ENCODE data around the gene CRTC1. TPM values are rescaled to one million over a fixed set of nuclear protein-coding genes. Genes with fewer than 3 reads are reported as not detected.

The CRTC1 gene
- total and polyA plus RNA-seq, 2 of the 13 experiments (the other 11 are each of a cell fraction or from before 2014, with no cell fraction given), result 2.0 to 2.7 TPM

DNA sequence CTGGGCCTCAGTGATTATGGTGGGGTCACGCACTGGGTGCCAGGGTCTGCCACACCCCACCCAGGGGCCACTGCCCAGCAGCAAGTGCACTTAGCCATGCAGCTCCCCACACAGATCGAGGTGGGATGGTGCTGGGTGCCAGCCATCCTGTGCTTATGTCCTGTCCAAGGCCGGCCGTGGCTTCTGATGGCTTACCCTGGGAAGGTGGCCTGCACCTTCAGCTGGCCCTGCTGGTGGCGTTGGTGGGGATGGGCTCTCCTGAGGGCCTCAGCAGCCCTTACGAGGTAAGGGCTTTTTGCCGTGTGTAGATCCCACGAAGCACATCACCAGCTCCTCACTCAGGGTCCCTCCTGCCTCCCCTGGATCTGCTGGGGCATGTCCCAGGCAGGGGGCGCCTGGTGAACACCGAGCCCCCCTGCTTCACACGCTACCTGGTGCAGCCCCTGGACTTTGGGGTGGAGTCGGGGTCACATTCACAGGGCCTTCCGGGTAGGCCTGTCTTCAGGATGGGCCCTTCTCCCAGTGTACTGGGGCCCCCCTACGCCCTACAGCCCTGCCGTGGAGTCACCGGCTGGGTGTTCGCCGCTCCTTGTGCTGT lies 46.6 kb downstream of the CRTC1 start:
- Histone ChIP-seq H2AFZ (ENCODE audit: low read length) (no peak overlapping the region), H3K4me3 (replicated peaks in 1 of 3; ENCODE audit: insufficient read depth in 1 of 3, low read depth in 2 of 3, low read length in 3 of 3) (no peak overlapping the region), H3K4me1 (ENCODE audit: insufficient read depth, low read length) (peaks cover 49% of the 10 kb centered on the region), H3K9ac (ENCODE audit: insufficient read depth, low read depth, low read length) (no peak overlapping the region), H3K27me3 (ENCODE audit: control insufficient read depth in 1 of 2, insufficient read depth in 2 of 2, low read length in 2 of 2) (no peaks in the 10 kb centered on the region), H3K9me3 (ENCODE audit: low read length) (no peaks in the 10 kb centered on the region), H3K79me2 (ENCODE audit: insufficient read depth, low read length) (peaks cover 4% of the 10 kb centered on the region), H4K20me1 (ENCODE audit: insufficient read depth, low read length) (no peaks in the 10 kb centered on the region), H3K27ac (ENCODE audit: extremely low read length, insufficient read depth, low read length) (no peak overlapping the region), H3K4me2 (ENCODE audit: low read depth, low read length) (no peak overlapping the region), H3K36me3 (replicated peaks in 1 of 2; ENCODE audit: control insufficient read depth in 1 of 2, insufficient read depth in 2 of 2, low read length in 2 of 2) (no peaks in the 10 kb centered on the region; a peak in 1 of 5 replicates)
- BruUV-seq (replicated peaks), result no TSS peak
- CTCF ChIA-PET (ENCODE audit: low intra/inter-chr PET ratio, low total read pairs), result no interaction called here
- WGBS (ENCODE audit: low lambda C conversion rate), result 85% methylated on average over 4 of the region's 18 CpGs
- DNase-seq (ENCODE audit: low spot score), result no peak
- TF ChIP-seq STAG1 (CRISPR knock-in tag; IDR thresholded peaks at IDR 0.05) (peak; percentile 14; the same call in 1 of the 2 replicates), AGO2 (optimal IDR thresholded peaks at IDR 0.05; ENCODE audit: low read depth, low read length) (peak; percentile 37), YY1 (IDR thresholded peaks at IDR 0.05; ENCODE audit: insufficient read depth, insufficient replicate concordance, low read depth, low read length) (no peak)
- TF ChIP-seq, protein P1, sequence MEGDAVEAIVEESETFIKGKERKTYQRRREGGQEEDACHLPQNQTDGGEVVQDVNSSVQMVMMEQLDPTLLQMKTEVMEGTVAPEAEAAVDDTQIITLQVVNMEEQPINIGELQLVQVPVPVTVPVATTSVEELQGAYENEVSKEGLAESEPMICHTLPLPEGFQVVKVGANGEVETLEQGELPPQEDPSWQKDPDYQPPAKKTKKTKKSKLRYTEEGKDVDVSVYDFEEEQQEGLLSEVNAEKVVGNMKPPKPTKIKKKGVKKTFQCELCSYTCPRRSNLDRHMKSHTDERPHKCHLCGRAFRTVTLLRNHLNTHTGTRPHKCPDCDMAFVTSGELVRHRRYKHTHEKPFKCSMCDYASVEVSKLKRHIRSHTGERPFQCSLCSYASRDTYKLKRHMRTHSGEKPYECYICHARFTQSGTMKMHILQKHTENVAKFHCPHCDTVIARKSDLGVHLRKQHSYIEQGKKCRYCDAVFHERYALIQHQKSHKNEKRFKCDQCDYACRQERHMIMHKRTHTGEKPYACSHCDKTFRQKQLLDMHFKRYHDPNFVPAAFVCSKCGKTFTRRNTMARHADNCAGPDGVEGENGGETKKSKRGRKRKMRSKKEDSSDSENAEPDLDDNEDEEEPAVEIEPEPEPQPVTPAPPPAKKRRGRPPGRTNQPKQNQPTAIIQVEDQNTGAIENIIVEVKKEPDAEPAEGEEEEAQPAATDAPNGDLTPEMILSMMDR (CRISPR knock-in tag; IDR thresholded peaks at IDR 0.05), result peak; percentile 36
- in situ Hi-C loops (cut with HindIII; ENCODE audit: extremely low pct_ligation_motif_present, low pct_unique_long_range_greater_than_20kb) (no loop called here), intact Hi-C loops (cut with micrococcal nuclease; ENCODE audit: unreplicated experiment) (loop anchor here (10.0 kb wide), 1 partner anchor 45 kb away; the partner anchor contains the start of gene CRTC1)
- POLR2A ChIA-PET, result interaction anchor here (0.7 kb wide), 1 partner anchor 16 kb away, joined by 3 read pairs; no protein-coding TSS in a partner anchor
- no peak for FAIRE-seq
- 0 out of 3 replicates have a peak, but pooled peaks have one; percentile 5 for ATAC-seq

Measured in HepG2 (cell line).